NCI-H2107 treated with DMSO at 0.1 percent for 48 hours (cell line): ENCODE data around the gene ZNF433.
"Not testable (repeated sequence)": the region's sequence is repeated elsewhere in the genome, so short reads cannot be mapped to it uniquely, and the experiment has no call there.

Source experiments
- DNase-seq: peaks from one replicate; lab custom pipeline; 2025; ENCODE audit not compliant: unreplicated experiment; lab: John Stamatoyannopoulos, UW

The ZNF433 gene

DNA sequence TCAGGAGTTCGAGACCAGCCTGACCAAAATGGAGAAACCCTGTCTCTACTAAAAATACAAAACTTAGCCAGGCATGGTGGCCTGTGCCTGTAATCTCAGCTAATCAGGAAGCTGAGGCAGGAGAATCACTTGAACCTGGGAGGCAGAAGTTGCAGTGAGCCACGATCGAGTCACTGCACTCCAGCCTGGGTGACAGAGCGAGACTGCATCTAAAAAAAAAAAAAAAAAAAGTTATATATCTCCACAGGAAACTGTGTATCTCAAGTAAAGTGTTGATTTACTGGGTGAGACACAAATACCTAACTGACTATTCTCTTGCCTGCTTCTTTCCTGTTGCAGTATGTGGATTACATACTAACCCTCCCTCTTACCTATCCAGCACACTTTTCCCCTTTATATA lies 43.6 kb downstream of the ZNF433 start:
- DNase-seq: not testable (repeated sequence)

DNA sequence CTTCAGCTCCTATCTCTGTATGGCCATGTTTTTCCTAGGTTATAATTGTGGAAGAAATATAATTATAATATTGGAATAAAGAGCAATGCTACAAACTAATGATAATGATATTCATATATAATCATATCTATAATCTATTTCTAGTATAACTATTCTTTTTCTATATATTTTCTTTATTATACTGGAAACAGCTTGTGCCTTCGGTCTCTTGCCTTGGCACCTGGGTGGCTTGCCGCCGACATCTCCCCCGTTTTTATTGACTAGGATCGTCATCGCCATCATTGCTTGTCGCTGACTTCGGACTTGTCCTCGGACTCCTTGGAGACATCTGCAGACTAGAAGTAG lies 46.4 kb downstream of the ZNF433 start:
- DNase-seq: no peak

DNA sequence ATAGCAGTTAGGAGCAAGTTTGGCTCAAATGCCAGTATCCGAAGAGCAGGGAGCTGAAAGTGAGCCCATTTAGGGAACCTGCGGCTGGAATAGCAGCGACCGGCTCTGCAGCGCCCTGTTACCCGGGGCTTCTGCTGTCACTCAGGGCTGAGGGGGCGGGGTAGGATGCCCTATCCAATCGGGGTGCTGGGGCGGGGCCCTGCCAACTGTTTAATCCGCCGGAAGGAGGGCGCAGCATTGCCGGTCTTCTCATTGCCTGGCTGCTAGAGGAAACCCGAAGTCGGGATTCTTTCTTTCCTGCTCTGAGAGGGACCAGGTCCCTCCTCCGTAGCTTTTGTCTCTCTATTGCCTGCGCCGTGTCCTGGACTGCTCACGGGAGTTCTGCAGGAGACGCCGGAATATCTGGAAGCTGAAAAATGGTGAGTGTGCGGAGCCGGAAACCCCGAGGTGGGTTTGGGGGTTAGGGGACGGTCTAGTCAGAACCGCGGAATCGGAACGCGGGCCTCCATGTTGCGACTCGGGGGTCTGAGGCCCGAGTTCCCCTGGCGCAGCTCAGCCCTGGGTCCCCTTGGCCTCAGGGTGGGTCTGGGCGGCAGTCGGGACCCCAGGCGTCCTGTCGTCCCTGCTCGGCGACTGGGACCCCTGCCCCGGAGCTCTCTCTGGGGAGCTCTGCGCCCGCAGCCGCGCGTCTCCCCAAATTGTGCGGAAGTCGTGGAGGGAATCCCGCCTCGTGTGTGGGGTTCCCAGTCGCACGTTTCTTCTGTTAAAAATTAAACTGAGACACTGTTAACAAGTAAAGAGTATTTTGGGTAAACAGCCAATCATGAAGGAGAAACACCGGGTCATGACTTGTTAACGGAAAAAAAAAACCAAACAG lies 47.8 kb downstream of the ZNF433 start:
- DNase-seq: peak; percentile 80

DNA sequence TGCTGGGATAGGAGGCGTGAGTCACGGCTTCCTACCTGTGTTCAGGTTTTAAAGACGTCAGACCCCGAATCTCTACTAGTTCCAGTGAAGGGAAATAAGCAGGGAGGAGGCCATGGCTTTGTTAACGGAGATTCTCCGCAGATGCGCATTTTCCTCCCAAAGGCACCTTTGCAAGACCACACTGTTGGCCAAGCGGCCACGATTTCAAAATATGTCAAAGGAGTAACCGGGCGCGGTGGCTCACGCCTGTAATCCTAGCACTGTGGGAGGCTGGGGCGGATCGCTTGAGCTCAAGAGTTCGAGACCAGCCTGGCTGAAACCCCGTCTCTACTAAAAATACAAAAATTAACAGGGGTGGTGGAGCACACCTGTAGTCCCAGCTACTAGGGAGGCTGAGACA lies 48.7 kb downstream of the ZNF433 start:
- DNase-seq: no peak

DNA sequence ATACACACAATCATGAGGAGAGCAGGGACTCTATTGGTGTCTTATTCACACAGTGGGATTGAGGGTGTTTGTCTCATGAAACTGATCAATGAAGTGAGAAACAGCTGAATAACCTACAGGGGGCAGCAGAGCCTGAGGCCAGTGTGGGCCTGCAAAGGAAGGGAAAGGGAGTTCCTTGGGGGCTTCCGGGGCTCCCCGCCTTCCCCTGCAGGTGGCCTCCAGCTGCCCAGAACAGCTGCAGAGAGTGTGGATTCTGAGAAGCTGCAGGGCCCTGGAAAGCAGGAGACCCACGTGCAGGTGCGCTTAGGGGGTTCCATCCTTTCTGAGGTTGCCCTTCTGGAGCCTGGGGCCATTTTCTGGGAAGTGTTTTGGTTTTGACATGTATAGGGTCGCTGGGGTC lies 50.5 kb downstream of the ZNF433 start:
- DNase-seq: no peak

DNA sequence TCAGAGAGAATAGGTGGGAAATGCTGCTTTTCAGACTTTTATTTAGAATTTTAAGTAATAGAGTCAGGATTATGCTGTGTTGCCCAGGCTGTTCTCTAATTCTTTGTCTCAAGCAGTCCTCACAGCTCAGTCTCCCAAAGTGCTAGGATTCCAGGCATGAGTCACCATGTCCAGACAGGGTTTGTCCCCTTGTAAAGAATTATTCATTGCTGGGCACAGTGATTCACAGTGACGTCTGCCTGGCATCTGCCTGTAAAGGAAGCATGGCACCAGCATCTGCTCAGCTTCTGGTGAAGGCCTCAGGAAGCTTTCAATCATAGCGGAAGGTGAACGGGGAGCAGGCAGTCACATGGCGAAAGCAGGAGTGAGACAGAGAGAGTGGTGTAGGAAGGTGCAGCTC lies 53.0 kb downstream of the ZNF433 start:
- DNase-seq: no peak

DNA sequence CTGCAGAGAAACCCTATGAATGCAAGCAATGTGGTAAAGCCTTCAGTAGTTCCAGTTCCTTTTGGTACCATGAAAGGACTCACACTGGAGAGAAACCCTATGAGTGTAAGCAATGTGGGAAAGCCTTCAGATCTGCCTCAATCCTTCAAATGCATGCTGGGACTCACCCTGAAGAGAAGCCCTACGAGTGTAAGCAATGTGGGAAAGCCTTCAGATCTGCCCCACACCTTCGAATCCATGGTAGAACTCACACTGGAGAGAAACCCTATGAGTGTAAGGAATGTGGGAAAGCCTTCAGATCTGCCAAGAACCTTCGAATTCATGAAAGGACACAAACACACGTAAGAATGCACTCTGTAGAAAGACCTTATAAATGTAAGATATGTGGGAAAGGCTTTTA lies 56.0 kb downstream of the ZNF433 start:
- DNase-seq: no peak

DNA sequence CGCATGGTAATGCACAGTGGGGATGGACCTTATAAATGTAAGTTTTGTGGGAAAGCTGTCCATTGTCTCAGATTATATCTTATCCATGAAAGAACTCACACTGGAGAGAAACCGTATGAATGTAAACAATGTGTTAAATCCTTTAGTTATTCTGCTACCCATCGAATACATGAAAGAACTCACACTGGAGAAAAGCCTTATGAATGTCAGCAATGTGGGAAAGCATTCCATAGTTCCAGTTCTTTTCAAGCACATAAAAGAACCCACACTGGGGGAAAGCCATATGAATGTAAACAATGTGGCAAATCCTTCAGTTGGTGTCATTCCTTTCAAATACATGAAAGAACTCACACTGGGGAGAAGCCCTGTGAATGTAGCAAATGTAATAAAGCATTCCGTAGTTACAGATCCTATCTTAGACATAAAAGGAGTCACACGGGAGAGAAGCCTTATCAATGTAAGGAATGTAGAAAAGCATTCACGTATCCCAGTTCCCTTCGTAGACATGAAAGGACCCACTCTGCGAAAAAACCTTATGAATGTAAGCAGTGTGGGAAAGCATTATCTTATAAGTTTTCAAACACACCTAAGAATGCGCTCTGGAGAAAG lies 56.9 kb downstream of the ZNF433 start:
- no peak for DNase-seq

DNA sequence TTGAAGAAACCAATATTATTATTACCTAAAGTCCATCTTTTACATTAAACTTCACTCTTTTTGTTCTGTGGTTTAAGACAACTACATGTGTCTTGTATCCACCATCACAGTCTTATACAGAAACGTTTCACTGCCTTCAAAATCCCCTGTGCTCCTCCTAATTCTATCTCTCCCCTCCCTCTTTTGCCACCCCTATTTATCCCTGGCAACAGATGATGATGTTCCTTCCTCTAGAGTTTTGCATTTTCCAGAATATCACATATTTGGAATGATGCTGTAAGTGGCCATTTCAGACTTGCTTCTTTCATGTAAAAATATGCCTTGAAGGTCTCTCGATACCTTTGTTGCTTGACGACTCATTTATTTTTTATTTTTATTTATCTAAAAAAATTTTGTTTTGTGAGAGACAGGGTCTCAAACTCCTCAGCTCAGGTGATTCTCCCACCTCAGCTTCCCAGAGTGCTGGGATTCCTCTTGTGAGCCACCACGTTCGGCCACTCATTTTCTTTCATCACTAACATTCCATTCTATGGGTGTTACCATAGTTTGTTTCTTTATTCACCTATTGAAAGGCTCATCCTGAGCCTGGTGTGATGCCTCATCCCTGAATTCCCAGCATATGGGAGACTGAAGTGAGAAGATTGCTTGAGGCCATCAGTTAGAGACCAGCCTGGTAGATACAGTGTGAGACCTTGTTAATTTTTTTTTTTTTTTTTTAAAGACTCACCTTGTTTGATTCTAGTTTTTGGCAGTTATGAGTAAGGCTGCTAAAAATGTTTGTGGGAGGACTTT lies 62.3 kb downstream of the ZNF433 start:
- no peak for DNase-seq

DNA sequence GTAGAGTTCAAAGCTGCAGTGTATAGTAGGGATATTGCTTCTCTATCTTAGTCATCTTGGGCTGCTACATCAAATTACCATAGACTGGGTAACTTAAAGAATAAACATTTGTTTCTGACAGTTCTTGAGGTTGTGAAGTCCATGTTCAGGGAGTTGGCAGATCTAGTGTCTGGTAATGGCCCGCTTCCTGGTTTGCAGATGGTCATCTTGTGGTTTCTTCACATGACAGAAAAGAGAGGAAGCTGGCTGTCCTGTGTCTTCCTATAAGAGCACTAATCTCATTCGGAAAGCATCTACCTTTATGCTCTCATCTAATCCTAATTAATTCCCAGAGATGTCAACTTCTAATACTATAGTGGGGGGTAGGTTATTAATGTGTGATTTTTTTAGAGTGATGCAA lies 64.4 kb downstream of the ZNF433 start:
- DNase-seq: no peak

DNA sequence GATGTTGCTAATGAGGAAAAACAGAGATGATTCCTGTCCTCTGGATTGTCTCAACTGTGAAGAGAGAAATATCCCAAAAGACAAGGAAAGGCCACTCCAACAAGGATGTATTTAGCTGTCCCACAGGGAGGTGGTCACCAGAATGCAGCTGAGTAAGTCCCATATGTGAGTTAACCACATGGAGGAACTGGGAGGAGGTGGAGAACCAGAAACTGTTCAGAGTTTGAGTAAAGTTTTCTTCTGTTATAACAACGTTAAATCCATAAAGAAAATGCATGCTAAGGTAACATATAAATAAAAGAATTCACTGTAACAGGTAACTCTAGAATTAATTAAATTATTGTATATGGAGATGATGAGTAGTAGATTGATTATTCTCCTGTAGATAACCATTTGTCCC lies 65.3 kb downstream of the ZNF433 start:
- no peak for DNase-seq

DNA sequence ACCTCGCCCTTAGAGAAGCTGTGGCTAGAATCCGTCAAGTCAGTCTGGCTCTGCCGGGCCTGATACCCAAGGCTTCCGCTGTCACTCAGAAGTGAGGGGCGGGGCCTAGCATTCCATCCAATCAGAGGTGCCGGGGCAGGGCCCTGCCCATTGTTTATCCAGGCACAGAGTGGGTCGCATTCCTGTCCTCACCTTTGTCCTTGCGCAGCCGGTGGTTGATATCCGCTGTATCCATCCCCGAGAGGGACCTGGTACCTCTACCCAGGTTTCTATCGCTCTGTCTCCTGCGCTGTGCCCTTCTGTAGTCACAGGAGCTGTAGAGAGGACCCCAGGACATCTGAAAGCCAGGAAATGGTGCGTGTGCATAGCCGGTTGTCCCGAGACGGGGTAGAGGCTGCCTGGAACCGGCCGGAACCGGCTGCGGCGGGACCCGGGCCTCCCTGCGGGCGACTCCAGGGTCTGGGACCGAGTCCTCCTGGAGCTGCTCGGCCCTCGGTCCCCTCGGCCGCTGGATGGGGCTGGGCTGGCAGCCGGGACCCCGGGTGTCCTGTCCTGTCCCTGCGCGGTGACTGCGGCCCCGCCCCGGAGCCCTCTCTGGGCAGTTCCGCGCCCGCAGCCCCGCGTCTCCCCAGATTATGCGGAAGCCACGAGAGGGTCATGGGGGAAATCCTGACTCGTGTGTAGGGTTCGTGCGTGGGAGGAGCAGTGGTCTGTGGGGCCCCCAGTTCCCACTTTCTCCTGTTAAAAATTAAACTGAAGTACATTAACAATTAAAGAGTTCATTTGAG lies 70.4 kb downstream of the ZNF433 start, which contains the start of gene ZNF763:
ZNF763 (plus strand) TSS at position 183 of the 788 bp plus-strand sequence; CDS start at position 352, 169 bp downstream.
- DNase-seq: peak; percentile 12
